Spleen (tissue), 11 donors: ENCODE results near the gene TSPAN9. TPM values are rescaled to one million over a fixed set of nuclear protein-coding genes. Genes with fewer than 3 reads are reported as not detected.
A peak's percentile ranks its signal among the peaks of the same experiment; 100 is the strongest.

ENCODE experiments used
- DNase-seq: peaks from one replicate; pipeline ENCODE4 v3.0.0-alpha.2; 2020
- H3K27ac ChIP-seq, 8 donors: fragments of 200-600 bp; sonication (generic) in 7 of 8; 1 replicate in 4 of 8; 2 replicates in 4 of 8; pipeline versions ENCODE4 v1.5.0 to v1.8.0; 2016 to 2021; ENCODE audit warnings: inconsistent platforms in 4 of 8, mild to moderate bottlenecking in 4 of 8, moderate library complexity in 1 of 8
- H3K27me3 ChIP-seq, 7 donors: fragments of 200-600 bp; sonication (generic) in 6 of 7; replicated peaks in 1 of 7; 1 replicate in 4 of 7; 2 replicates in 3 of 7; pipeline versions ENCODE4 v1.5.0 to v1.8.0; 2016 to 2021; ENCODE audit warnings: inconsistent platforms in 3 of 7, mild to moderate bottlenecking in 1 of 7
- H3K36me3 ChIP-seq, 6 donors: fragments of 200-600 bp; sonication (generic) in 5 of 6; 1 replicate in 4 of 6; 2 replicates in 2 of 6; pipeline versions ENCODE4 v1.5.0 to v1.8.0; 2016 to 2021; ENCODE audit warnings: inconsistent platforms in 2 of 6
- H3K4me1 ChIP-seq, 6 donors: fragments of 200-600 bp; sonication (generic) in 5 of 6; 1 replicate in 3 of 6; 2 replicates in 3 of 6; pipeline versions ENCODE4 v1.5.0 to v1.8.0; 2016 to 2021; ENCODE audit warnings: inconsistent platforms in 3 of 6
- H3K4me3 ChIP-seq, 8 donors: fragments of 200-600 bp; sonication (generic) in 7 of 8; 1 replicate in 4 of 8; 2 replicates in 4 of 8; pipeline versions ENCODE4 v1.5.0 to v1.8.0; 2016 to 2021; ENCODE audit warnings: inconsistent platforms in 4 of 8, mild to moderate bottlenecking in 4 of 8, moderate library complexity in 2 of 8
- H3K9me3 ChIP-seq, 8 donors: fragments of 200-600 bp; sonication (generic) in 7 of 8; 1 replicate in 4 of 8; 2 replicates in 4 of 8; pipeline versions ENCODE4 v1.5.0 to v1.8.0; 2016 to 2021; ENCODE audit warnings: inconsistent platforms in 4 of 8
- POLR2A ChIP-seq, 3 donors: fragments of 450-650 bp; IDR thresholded peaks; one replicate each; pipeline ENCODE4 v1.5.1; 2017; ENCODE audit warnings: antibody characterized with exemption in 3 of 3, mild to moderate bottlenecking in 1 of 3
- POLR2AphosphoS5 ChIP-seq, 3 donors: sonication (generic); formaldehyde crosslinking; IDR thresholded peaks; one replicate each; pipeline ENCODE4 v1.5.1; 2017; ENCODE audit warnings: antibody characterized with exemption in 3 of 3
- WGBS, 5 donors: extraction: QIAGEN DNeasy Blood & Tissue Kit in 3 of 5; methylation state at CpG; one replicate each; pipeline versions ENCODE4 v1.1.5 to v1.1.7; 2013 to 2018; 5-methylcytosine and 5-hydroxymethylcytosine counted together
- intact Hi-C: fragments of 100-400 bp; cut with DNase I; formaldehyde crosslinking; loops from one replicate; pipeline ENCODE4 v1.15.0; 2023; ENCODE audit warnings: low total_unique reads
- polyA plus RNA-seq, 3 donors: library from polyadenylated mRNA; stranded (reverse); fragments of 200-250 nt; gene quantifications; one replicate each; pipeline ENCODE4 v1.2.1, GENCODE V29; 2013
- total RNA-seq, 7 donors: library from RNA; depleted of rRNA in 3 of 7; stranded (reverse); fragments of >200 nt in 3 of 7; fragmentation: NEBNext Ultra II Directional in 4 of 7; extraction: Animal tissue kit (Norgen Biotek cat#: 25700) in 4 of 7; gene quantifications; one replicate each; pipeline versions ENCODE4 v1.1.0 to v1.2.1, GENCODE V29; 2016 to 2021
- TF ChIP-seq, protein P1 (sequence below), 11 experiments: fragments of 200-600 bp in 7 of 11; fragments of 450-650 bp in 4 of 11; sonication (generic) in 4 of 11; IDR thresholded peaks in 8 of 11; conservative IDR thresholded peaks in 3 of 11; 1 replicate in 7 of 11; 2 replicates in 4 of 11; pipeline versions ENCODE4 v1.4.0 to v1.8.0; 2016 to 2021; ENCODE audit warnings: antibody characterized with exemption in 11 of 11, inconsistent platforms in 4 of 11, mild to moderate bottlenecking in 1 of 11
- donor health status: healthy with polysubstance abuse.
- donor health status: DM: no; HTN: no; CAD: no; lungs with moderate emphysema.
- donor health status: DM: no; HTN: no; CAD: no.
- donor health status: Bipolar disorder and iron deficiency.
- donor health status: healthy.
- donor health status: DM: no; HTN: no; CAD: no.
- donor health status: DM: yes; HTN: yes; CAD: no.

Gene TSPAN9
- total and polyA plus RNA-seq, 10 donors: 3.6 to 51.1 (median 32.4) TPM

DNA sequence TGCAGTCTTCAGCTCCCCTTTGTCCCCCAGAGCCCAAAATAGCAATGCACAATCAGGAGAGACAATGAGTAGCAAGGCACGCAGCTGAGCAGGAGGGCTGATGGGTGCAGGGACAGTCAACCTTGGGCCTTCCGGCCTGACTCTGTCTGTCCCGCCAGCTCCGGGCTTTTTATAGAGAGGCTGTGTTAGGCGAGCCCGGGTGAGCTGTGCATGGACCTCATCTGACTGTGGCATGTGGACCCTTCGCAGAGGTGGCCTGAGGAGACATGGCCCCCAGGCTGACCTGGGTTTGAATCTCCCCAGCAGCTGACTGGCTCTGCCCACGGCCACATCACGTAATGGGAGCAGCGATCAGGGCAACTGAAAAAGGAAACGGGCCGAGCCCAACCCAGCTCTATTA lies 177.9 kb downstream of the TSPAN9 start:
- Histone ChIP-seq H3K4me3 (no peak overlapping the region), H3K27ac (peak overlapping the region in 5 of 8 donors; percentile 46 to 67 (median 58)), H3K9me3 (no peaks in the 10 kb centered on the region), H3K36me3 (no peaks in the 10 kb centered on the region), H3K4me1 (peaks cover 0 to 73% (median 32%) of the 10 kb centered on the region in 6 donors), H3K27me3 (no peaks in the 10 kb centered on the region)
- 65 to 77% (median 75%) methylated on average over 12 of the region's 12 CpGs for WGBS, 5 donors
- intact Hi-C loops: no loop called here
- TF ChIP-seq POLR2AphosphoS5 (IDR thresholded peaks at IDR 0.05): peak in 2 of 3 donors; percentile 30 to 38
- TF ChIP-seq POLR2A (IDR thresholded peaks at IDR 0.05): no peak
- TF ChIP-seq, protein P1, sequence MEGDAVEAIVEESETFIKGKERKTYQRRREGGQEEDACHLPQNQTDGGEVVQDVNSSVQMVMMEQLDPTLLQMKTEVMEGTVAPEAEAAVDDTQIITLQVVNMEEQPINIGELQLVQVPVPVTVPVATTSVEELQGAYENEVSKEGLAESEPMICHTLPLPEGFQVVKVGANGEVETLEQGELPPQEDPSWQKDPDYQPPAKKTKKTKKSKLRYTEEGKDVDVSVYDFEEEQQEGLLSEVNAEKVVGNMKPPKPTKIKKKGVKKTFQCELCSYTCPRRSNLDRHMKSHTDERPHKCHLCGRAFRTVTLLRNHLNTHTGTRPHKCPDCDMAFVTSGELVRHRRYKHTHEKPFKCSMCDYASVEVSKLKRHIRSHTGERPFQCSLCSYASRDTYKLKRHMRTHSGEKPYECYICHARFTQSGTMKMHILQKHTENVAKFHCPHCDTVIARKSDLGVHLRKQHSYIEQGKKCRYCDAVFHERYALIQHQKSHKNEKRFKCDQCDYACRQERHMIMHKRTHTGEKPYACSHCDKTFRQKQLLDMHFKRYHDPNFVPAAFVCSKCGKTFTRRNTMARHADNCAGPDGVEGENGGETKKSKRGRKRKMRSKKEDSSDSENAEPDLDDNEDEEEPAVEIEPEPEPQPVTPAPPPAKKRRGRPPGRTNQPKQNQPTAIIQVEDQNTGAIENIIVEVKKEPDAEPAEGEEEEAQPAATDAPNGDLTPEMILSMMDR (IDR thresholded peaks at IDR 0.05 in 8 of 11, conservative IDR thresholded peaks at IDR 0.05 in 3 of 11): no peak
- DNase-seq: no peak

DNA sequence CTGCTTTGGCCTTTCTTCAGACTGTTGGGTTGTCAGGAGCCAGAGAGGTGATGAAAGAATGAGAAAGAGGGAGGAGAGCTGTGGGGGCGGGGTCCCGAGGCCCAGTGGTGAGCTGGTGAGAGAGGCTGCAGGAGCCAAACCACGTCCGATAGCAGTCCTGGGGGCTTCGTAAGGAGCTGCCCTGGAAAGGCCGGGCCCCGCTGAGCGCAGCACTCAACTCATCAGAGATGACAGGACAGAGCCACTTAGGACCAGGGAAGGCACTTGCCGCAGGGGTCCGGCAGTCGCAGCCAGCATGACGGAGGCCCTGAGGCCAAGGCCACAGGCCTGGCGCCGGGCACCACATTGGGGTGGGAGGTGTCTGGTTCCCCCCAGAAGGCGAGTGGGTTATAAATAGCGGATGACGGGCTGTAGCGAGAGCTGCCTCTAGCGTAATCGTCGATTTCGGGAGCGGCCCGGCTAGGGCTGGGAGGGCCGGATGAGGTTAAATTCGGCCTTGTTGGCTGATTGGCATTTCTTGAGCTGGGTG lies 179.0 kb downstream of the TSPAN9 start:
- intact Hi-C loops: no loop called here
- no peaks in the 10 kb centered on the region for H3K27me3 ChIP-seq
- no peaks in the 10 kb centered on the region for H3K36me3 ChIP-seq
- DNase-seq: no peak
- H3K4me3 ChIP-seq: no peak overlapping the region
- H3K4me1 ChIP-seq: peaks cover 0 to 62% (median 26%) of the 10 kb centered on the region in 6 donors
- TF ChIP-seq, protein P1 (IDR thresholded peaks at IDR 0.05 in 8 of 11, conservative IDR thresholded peaks at IDR 0.05 in 3 of 11): no peak
- TF ChIP-seq POLR2A (IDR thresholded peaks at IDR 0.05): no peak
- TF ChIP-seq POLR2AphosphoS5 (IDR thresholded peaks at IDR 0.05): peak; percentile 25 to 83 (median 75)
- WGBS, 5 donors: 63 to 87% (median 73%) methylated on average over 26 of the region's 26 CpGs
- H3K9me3 ChIP-seq: no peaks in the 10 kb centered on the region
- peak overlapping the region in 6 of 8 donors; percentile 14 to 67 (median 52) for H3K27ac ChIP-seq

DNA sequence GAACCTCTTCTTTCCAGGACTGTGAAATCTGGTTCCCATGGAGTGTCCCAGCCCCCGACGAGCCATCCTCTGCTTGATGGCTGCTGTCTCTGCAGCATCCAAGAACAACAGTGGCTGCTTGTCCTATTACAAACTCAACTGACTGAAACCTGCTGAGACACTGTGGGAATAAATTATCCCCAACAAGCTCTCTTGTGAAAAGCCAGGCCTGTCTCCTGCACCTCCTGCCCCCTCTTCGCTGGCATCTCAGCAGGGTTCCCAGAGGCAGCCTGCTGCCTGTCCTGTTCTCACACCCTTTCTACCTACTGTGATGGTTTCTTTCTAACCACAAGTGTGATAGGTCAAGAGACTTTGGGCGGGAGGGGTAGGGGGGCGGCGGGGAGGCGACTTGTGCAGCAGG lies 180.2 kb downstream of the TSPAN9 start:
- DNase-seq: no peak
- intact Hi-C loops: no loop called here
- WGBS, 5 donors: 71 to 90% (median 81%) methylated on average over 7 of the region's 7 CpGs
- Histone ChIP-seq H3K36me3 (no peaks in the 10 kb centered on the region), H3K4me1 (peaks cover 0 to 55% (median 29%) of the 10 kb centered on the region in 6 donors), H3K9me3 (no peaks in the 10 kb centered on the region), H3K4me3 (no peak overlapping the region), H3K27ac (no peak overlapping the region), H3K27me3 (no peaks in the 10 kb centered on the region)
- TF ChIP-seq, protein P1 (IDR thresholded peaks at IDR 0.05 in 8 of 11, conservative IDR thresholded peaks at IDR 0.05 in 3 of 11): no peak
- TF ChIP-seq POLR2A (IDR thresholded peaks at IDR 0.05) (no peak), POLR2AphosphoS5 (IDR thresholded peaks at IDR 0.05) (no peak)

DNA sequence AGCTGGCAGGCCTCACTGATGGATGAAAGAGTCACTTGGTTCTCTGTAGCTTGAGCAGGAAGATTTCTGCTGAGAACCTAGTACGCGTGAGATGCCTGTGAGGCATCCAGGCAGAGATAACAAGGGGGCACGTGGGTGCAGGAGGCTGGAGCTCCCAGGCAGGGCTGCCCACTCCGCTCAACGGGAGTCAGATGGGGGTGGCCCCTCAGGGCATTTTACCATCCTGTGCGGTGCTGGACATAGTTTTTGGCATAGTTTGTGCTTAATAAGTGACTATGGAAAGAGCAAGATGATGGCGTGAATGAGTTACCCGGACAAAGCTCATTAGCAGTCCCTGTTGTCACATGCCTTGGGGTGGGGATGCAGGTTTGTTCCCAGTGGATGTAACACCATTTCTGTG lies 182.8 kb downstream of the TSPAN9 start:
- no peak for DNase-seq
- Histone ChIP-seq H3K4me3 (no peak overlapping the region), H3K4me1 (peaks cover 0 to 48% (median 21%) of the 10 kb centered on the region in 6 donors), H3K27ac (no peak overlapping the region), H3K27me3 (no peaks in the 10 kb centered on the region), H3K9me3 (no peaks in the 10 kb centered on the region), H3K36me3 (no peaks in the 10 kb centered on the region)
- TF ChIP-seq POLR2AphosphoS5 (IDR thresholded peaks at IDR 0.05) (no peak), POLR2A (IDR thresholded peaks at IDR 0.05) (no peak)
- TF ChIP-seq, protein P1 (IDR thresholded peaks at IDR 0.05 in 8 of 11, conservative IDR thresholded peaks at IDR 0.05 in 3 of 11): no peak
- 84 to 93% (median 91%) methylated on average over 8 of the region's 8 CpGs for WGBS, 5 donors
- intact Hi-C loops: no loop called here
